Measurements from ENCODE around the gene HIVEP3.

DNA sequence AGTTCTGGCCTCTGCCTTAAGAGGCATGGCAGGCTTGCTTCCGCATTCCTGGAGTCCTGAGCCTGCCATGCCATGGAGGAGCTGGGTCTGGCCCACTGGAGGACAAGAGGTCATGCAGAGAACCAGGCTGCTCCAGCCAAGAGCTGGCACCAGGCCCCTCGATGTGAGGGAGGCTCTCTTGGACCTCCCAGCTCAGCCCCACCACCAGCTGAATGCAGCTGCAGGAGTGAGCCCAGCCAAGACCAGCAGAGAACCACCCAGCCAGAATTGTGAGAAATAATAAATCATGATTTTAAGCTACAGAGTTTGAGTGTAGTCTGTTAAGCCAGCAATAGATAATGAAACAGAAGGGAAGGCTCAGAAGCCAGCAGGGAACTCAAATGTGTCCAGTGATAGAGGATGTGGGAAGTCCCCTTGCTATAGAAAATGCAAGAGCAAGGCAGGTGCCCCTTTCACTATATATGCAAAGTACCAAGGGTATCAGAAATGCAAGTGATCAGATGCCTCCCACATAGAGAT lies 118.4 kb downstream of the HIVEP3 start:
- TF ChIP-seq, protein P1, sequence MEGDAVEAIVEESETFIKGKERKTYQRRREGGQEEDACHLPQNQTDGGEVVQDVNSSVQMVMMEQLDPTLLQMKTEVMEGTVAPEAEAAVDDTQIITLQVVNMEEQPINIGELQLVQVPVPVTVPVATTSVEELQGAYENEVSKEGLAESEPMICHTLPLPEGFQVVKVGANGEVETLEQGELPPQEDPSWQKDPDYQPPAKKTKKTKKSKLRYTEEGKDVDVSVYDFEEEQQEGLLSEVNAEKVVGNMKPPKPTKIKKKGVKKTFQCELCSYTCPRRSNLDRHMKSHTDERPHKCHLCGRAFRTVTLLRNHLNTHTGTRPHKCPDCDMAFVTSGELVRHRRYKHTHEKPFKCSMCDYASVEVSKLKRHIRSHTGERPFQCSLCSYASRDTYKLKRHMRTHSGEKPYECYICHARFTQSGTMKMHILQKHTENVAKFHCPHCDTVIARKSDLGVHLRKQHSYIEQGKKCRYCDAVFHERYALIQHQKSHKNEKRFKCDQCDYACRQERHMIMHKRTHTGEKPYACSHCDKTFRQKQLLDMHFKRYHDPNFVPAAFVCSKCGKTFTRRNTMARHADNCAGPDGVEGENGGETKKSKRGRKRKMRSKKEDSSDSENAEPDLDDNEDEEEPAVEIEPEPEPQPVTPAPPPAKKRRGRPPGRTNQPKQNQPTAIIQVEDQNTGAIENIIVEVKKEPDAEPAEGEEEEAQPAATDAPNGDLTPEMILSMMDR (CRISPR knock-in tag; IDR thresholded peaks at IDR 0.05), result no peak
- TF ChIP-seq POLR2A (IDR thresholded peaks at IDR 0.05; ENCODE audit: insufficient read depth in 1 of 2, low read depth in 2 of 2, low read length in 2 of 2) (no peak), U2AF1 (optimal IDR thresholded peaks at IDR 0.05; ENCODE audit: low read depth, low read length) (no peak), SMARCE1 (IDR thresholded peaks at IDR 0.05; ENCODE audit: borderline replicate concordance) (no peak), JUND (CRISPR knock-in tag; IDR thresholded peaks at IDR 0.05) (no peak), ZNF441 (CRISPR knock-in tag; IDR thresholded peaks at IDR 0.05; ENCODE audit: borderline replicate concordance) (no peak), FOSL1 (CRISPR knock-in tag; IDR thresholded peaks at IDR 0.05; ENCODE audit: borderline replicate concordance) (no peak), NONO (IDR thresholded peaks at IDR 0.05) (no peak), NONO (CRISPR knock-in tag; conservative IDR thresholded peaks at IDR 0.05) (no peak), MXD4 (CRISPR knock-in tag; IDR thresholded peaks at IDR 0.05) (no peak), ZNF724P (CRISPR knock-in tag; IDR thresholded peaks at IDR 0.05; ENCODE audit: borderline replicate concordance) (no peak), MIER3 (CRISPR knock-in tag; IDR thresholded peaks at IDR 0.05; ENCODE audit: borderline replicate concordance) (no peak)
- TF ChIP-seq, protein P2, sequence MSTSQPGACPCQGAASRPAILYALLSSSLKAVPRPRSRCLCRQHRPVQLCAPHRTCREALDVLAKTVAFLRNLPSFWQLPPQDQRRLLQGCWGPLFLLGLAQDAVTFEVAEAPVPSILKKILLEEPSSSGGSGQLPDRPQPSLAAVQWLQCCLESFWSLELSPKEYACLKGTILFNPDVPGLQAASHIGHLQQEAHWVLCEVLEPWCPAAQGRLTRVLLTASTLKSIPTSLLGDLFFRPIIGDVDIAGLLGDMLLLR (CRISPR knock-in tag; IDR thresholded peaks at IDR 0.05), result no peak
- TF ChIP-seq, protein P3, sequence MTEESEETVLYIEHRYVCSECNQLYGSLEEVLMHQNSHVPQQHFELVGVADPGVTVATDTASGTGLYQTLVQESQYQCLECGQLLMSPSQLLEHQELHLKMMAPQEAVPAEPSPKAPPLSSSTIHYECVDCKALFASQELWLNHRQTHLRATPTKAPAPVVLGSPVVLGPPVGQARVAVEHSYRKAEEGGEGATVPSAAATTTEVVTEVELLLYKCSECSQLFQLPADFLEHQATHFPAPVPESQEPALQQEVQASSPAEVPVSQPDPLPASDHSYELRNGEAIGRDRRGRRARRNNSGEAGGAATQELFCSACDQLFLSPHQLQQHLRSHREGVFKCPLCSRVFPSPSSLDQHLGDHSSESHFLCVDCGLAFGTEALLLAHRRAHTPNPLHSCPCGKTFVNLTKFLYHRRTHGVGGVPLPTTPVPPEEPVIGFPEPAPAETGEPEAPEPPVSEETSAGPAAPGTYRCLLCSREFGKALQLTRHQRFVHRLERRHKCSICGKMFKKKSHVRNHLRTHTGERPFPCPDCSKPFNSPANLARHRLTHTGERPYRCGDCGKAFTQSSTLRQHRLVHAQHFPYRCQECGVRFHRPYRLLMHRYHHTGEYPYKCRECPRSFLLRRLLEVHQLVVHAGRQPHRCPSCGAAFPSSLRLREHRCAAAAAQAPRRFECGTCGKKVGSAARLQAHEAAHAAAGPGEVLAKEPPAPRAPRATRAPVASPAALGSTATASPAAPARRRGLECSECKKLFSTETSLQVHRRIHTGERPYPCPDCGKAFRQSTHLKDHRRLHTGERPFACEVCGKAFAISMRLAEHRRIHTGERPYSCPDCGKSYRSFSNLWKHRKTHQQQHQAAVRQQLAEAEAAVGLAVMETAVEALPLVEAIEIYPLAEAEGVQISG (CRISPR knock-in tag; IDR thresholded peaks at IDR 0.05), result no peak
- TF ChIP-seq, protein P4, sequence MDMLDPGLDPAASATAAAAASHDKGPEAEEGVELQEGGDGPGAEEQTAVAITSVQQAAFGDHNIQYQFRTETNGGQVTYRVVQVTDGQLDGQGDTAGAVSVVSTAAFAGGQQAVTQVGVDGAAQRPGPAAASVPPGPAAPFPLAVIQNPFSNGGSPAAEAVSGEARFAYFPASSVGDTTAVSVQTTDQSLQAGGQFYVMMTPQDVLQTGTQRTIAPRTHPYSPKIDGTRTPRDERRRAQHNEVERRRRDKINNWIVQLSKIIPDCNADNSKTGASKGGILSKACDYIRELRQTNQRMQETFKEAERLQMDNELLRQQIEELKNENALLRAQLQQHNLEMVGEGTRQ (IDR thresholded peaks at IDR 0.05; ENCODE audit: low read depth, low read length), result no peak
- TF ChIP-seq, protein P4 (CRISPR knock-in tag; IDR thresholded peaks at IDR 0.05; ENCODE audit: borderline replicate concordance), result no peak

Measured in HepG2 (cell line).